Astrocyte (in vitro differentiated cells and primary cell): Measurements from ENCODE around the gene DQX1.

Experiments
- EZH2 ChIP-seq: IDR thresholded peaks from 2 replicates; pipeline ENCODE4 v1.6.1; 2012; ENCODE audit warnings: mild to moderate bottlenecking, low read length, inconsistent platforms; ENCODE audit not compliant: insufficient read depth
- TF ChIP-seq, protein P1 (sequence below): IDR thresholded peaks from 2 replicates; pipeline ENCODE4 v1.5.1; 2011; ENCODE audit warnings: low read depth, mild to moderate bottlenecking, inconsistent platforms, low read length, moderate library complexity; ENCODE audit not compliant: insufficient read depth

GRCh38 chr2:74516650-74517049 is 9.4 kb downstream of the DQX1 start:
- TF ChIP-seq, protein P1, sequence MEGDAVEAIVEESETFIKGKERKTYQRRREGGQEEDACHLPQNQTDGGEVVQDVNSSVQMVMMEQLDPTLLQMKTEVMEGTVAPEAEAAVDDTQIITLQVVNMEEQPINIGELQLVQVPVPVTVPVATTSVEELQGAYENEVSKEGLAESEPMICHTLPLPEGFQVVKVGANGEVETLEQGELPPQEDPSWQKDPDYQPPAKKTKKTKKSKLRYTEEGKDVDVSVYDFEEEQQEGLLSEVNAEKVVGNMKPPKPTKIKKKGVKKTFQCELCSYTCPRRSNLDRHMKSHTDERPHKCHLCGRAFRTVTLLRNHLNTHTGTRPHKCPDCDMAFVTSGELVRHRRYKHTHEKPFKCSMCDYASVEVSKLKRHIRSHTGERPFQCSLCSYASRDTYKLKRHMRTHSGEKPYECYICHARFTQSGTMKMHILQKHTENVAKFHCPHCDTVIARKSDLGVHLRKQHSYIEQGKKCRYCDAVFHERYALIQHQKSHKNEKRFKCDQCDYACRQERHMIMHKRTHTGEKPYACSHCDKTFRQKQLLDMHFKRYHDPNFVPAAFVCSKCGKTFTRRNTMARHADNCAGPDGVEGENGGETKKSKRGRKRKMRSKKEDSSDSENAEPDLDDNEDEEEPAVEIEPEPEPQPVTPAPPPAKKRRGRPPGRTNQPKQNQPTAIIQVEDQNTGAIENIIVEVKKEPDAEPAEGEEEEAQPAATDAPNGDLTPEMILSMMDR, result no peak
- TF ChIP-seq EZH2, result no peak
